ENCODE results near the gene JAG1. TPM values are rescaled to one million over a fixed set of nuclear protein-coding genes. Genes with fewer than 3 reads are reported as not detected.
"Not testable (repeated sequence)": the region's sequence is repeated elsewhere in the genome, so short reads cannot be mapped to it uniquely, and the experiment has no call there.

JAG1 gene
- total RNA-seq, 4 donors from 2014 or later, result 34.3 to 81.9 (median 45.7) TPM

DNA sequence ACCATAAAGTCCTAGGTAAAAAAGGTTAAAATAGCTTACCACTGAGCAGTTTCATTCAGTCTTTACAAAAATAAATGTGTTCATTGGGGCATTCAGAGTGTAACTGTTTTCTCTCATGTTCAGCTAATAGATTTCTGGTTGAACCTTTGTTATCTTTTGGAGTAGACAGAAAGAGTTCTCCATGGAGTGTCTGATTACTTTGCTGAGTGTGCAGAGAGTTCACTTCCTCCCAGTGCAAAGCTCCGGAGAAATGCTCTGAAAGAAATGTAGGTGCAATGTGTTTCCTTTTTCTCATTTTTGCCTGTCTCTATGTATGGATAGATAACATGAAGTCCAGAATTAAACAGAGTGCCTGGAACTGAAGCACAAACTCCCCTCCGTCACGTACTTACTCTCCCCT, 52.6 kb downstream of the JAG1 start:
- no peaks in the 10 kb centered on the region for H3K4me1 ChIP-seq
- H3K9me3 ChIP-seq, result no peaks in the 10 kb centered on the region
- no peak overlapping the region for H3K4me3 ChIP-seq
- no peaks in the 10 kb centered on the region for H3K36me3 ChIP-seq
- 83 to 95% methylated on average over 1 to 3 of the region's 3 CpGs for WGBS, 2 donors (ENCODE audit: low coverage in 1 of 2)
- no peaks in the 10 kb centered on the region for H3K27me3 ChIP-seq
- TF ChIP-seq EP300 (IDR thresholded peaks at IDR 0.05) (no peak), POLR2A (IDR thresholded peaks at IDR 0.05) (no peak), POLR2AphosphoS5 (IDR thresholded peaks at IDR 0.05) (no peak)
- TF ChIP-seq, protein P1, sequence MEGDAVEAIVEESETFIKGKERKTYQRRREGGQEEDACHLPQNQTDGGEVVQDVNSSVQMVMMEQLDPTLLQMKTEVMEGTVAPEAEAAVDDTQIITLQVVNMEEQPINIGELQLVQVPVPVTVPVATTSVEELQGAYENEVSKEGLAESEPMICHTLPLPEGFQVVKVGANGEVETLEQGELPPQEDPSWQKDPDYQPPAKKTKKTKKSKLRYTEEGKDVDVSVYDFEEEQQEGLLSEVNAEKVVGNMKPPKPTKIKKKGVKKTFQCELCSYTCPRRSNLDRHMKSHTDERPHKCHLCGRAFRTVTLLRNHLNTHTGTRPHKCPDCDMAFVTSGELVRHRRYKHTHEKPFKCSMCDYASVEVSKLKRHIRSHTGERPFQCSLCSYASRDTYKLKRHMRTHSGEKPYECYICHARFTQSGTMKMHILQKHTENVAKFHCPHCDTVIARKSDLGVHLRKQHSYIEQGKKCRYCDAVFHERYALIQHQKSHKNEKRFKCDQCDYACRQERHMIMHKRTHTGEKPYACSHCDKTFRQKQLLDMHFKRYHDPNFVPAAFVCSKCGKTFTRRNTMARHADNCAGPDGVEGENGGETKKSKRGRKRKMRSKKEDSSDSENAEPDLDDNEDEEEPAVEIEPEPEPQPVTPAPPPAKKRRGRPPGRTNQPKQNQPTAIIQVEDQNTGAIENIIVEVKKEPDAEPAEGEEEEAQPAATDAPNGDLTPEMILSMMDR (IDR thresholded peaks at IDR 0.05), result no peak
- H3K27ac ChIP-seq, result no peak overlapping the region
- no peak for ATAC-seq

DNA sequence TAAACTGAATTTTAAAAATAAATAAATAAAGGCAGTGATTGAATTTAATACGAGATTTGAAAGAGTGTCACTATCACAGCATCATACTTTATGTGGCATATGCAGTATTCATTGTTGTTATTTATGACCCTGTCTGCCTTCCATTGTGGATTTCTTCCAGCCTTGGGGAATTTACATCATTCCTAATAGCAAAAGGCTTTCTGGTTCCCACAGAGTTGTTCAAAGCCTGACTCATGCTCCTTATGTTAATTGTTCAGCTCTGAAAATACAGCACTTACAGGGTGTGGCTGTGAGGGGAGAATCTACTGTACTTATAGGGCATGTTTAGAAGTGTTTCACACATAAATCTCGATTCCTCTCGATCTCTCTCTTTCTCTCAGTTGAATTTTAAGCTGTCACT, 54.4 kb downstream of the JAG1 start:
- 64 to 83% methylated on average over 2 to 3 of the region's 3 CpGs for WGBS, 2 donors (ENCODE audit: low coverage in 1 of 2)
- Histone ChIP-seq H3K4me1 (no peaks in the 10 kb centered on the region), H3K4me3 (no peak overlapping the region), H3K27me3 (no peaks in the 10 kb centered on the region), H3K9me3 (no peaks in the 10 kb centered on the region), H3K36me3 (no peaks in the 10 kb centered on the region), H3K27ac (no peak overlapping the region)
- TF ChIP-seq, protein P1 (IDR thresholded peaks at IDR 0.05), result no peak
- no peak for TF ChIP-seq POLR2A (IDR thresholded peaks at IDR 0.05)
- no peak for ATAC-seq

DNA sequence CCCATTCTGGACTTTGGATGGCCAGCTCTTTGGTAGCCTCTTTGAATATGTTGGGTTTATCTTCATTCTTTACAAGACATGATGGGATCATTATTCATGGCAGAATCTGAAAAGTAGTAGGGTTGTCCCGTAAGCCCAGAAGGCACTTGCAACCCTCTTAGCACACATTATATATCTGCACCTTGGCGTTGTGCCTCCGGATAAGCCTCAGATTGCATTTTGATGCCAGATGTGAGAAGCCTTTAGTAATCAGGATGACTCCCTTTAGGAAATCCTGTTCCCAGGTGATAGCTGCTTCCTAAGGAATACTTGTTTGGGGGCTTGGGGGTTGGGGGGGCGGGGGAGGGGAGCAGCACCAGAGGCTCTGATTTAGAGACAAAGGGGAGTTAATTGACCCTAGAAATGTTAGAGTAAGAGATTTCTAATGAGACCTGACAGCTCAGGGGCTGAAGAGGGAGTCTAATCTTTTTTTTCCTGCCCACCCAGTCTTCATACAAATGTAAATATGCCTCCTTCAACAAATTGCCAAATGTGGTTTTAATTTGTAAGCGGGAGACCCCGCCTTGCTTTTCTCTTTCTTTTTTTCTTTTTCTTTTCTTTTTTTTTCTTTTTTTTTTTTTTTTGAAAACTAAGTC, 55.1 kb downstream of the JAG1 start:
- Histone ChIP-seq H3K27me3 (no peaks in the 10 kb centered on the region), H3K36me3 (no peaks in the 10 kb centered on the region), H3K4me1 (no peaks in the 10 kb centered on the region), H3K9me3 (no peaks in the 10 kb centered on the region), H3K27ac (no peak overlapping the region), H3K4me3 (no peak overlapping the region)
- 68 to 80% methylated on average over 5 of the region's 6 CpGs for WGBS, 2 donors (ENCODE audit: low coverage in 1 of 2)
- TF ChIP-seq, protein P1 (IDR thresholded peaks at IDR 0.05), result no peak
- TF ChIP-seq POLR2A (IDR thresholded peaks at IDR 0.05) (no peak), POLR2AphosphoS5 (IDR thresholded peaks at IDR 0.05) (no peak)
- no peak for ATAC-seq

DNA sequence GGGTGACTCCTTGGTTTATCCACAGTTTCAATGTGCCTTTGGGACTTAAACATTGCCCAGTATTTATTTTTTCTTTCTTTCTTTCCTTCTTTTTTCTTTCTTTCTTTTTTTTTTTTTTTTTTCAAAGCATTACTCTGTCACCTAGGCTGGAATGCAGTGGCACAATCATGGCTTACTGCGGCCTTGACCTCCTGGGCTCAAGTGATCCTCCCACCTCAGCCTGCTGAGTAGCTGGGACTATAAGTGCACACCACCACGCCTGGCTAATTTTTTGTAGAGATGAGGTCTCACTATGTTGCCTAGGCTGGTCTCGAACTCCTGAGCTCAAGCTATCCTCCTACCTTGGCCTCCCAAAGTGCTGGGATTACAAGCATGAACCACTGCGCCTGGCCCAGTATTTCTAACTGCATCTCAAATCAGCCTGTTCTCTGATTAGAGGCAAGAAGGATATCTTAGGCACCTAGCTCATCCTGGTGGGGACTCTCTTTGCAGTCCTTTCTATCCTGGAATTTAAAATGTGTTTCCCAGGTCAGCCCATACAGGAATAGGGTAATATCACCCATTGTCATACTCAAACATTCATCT, 56.2 kb downstream of the JAG1 start:
- WGBS, 2 donors (ENCODE audit: low coverage in 1 of 2), result 95% methylated on average over 3 of the region's 4 CpGs; no CpG with 5 or more reads in 1 of the 2 donors
- H3K27ac ChIP-seq, result not testable (repeated sequence)

DNA sequence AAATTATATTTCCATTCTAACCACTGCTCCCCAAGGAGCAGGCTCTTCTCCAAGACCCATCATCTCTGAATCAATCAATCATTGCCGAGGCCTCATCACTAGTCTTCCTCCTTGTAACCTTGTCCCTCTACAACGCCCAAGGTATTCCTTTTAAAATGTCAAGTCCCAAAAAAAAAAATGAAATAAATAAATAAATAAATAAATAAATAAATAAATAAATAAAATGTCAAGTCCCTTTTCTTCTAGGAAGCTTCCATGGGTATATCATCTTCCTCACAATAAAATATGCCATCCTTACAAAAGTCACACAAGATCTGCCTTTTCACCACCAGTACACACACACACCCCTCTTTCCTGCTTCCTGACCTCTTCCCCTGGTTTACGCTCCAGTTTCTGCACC, 57.6 kb downstream of the JAG1 start:
- WGBS, 2 donors (ENCODE audit: low coverage in 1 of 2), result 90 to 94% methylated on average over 3 of the region's 3 CpGs
- Histone ChIP-seq H3K4me3 (no peak overlapping the region), H3K36me3 (no peaks in the 10 kb centered on the region), H3K27ac (no peak overlapping the region), H3K27me3 (no peaks in the 10 kb centered on the region), H3K4me1 (no peaks in the 10 kb centered on the region), H3K9me3 (no peaks in the 10 kb centered on the region)
- TF ChIP-seq EP300 (IDR thresholded peaks at IDR 0.05), result no peak
- TF ChIP-seq POLR2AphosphoS5 (IDR thresholded peaks at IDR 0.05), result no peak
- TF ChIP-seq POLR2A (IDR thresholded peaks at IDR 0.05), result no peak
- TF ChIP-seq, protein P1 (IDR thresholded peaks at IDR 0.05), result no peak
- no peak for ATAC-seq

More for the DNA sequence above, 56.2 kb downstream of the JAG1 start:
- not testable (repeated sequence) for H3K27me3 ChIP-seq, H3K9me3 ChIP-seq, ATAC-seq, H3K4me1 ChIP-seq, H3K36me3 ChIP-seq, H3K4me3 ChIP-seq
